Measurements from ENCODE around the gene GRIA2.

GRIA2 gene

GRCh38 chr4:157405070-157405469 lies 184.5 kb downstream of the GRIA2 start:
- DNase-seq, result no peak
